ENCODE measurements around the gene DHFR. TPM values are rescaled to one million over a fixed set of nuclear protein-coding genes. Genes with fewer than 3 reads are reported as not detected.

The DHFR gene
- total and polyA plus RNA-seq, 8 donors = 0.88 to 5.8 (median 2.2) TPM

DNA sequence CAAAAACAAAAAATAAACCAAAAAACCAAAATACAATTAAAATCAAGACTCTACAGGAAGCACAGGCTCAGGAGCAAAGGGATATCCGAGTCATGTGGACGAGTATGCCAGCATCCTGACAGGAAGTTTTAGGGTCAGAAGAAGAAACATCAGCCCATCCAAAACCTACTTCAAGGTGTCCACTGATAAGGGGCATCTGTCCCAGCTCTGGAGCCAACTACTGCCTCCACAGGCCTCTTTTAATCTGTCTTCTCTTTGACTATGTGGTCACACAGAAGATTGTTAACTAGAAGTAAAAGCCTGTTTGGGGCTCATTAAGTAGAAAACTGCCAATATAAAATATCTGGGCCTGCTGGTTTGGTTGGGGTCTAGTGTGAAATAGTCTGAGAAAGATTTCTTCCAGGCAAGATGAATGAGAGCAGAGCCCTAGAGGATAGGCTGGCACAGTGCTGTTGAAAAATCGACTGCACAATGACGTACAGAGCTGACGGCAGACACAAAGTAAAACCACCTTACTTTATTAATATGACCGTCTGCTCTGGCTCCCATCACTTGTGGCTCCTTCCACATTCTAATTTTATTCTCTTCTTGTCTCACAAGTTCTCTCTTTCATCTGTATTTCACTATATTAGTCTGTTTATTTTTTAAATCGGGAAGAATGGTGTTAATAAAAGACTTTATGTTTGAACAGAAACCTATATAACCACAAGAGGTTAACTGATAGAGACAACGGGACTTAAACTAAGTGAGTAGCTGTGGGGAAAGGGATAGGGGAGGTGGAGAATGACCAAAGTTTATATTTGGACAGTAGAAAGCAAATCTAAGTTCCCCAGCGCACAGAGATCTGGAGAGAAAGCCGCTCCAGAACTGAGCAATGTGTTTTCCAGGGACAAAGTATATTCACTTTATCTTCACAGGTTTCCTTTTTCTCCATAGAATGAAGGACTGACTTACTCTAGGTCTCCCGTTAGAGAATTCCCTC lies 23.2 kb downstream of the DHFR start:
- no peak for DNase-seq
- WGBS, 2 donors = 88 to 90% methylated on average over 11 of the region's 11 CpGs
- H3K4me3 ChIP-seq = no peak overlapping the region
- TF ChIP-seq, protein P1, sequence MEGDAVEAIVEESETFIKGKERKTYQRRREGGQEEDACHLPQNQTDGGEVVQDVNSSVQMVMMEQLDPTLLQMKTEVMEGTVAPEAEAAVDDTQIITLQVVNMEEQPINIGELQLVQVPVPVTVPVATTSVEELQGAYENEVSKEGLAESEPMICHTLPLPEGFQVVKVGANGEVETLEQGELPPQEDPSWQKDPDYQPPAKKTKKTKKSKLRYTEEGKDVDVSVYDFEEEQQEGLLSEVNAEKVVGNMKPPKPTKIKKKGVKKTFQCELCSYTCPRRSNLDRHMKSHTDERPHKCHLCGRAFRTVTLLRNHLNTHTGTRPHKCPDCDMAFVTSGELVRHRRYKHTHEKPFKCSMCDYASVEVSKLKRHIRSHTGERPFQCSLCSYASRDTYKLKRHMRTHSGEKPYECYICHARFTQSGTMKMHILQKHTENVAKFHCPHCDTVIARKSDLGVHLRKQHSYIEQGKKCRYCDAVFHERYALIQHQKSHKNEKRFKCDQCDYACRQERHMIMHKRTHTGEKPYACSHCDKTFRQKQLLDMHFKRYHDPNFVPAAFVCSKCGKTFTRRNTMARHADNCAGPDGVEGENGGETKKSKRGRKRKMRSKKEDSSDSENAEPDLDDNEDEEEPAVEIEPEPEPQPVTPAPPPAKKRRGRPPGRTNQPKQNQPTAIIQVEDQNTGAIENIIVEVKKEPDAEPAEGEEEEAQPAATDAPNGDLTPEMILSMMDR (IDR thresholded peaks at IDR 0.05) = no peak
- H3K27ac ChIP-seq = no peak overlapping the region
- no peaks in the 10 kb centered on the region for H3K27me3 ChIP-seq
- H3K4me1 ChIP-seq = no peaks in the 10 kb centered on the region
- H3K36me3 ChIP-seq = no peaks in the 10 kb centered on the region
- no peaks in the 10 kb centered on the region for H3K9me3 ChIP-seq
- no peak for FAIRE-seq
- intact Hi-C loops (cut with DNase I) = no loop called here
- ATAC-seq = no peak

DNA sequence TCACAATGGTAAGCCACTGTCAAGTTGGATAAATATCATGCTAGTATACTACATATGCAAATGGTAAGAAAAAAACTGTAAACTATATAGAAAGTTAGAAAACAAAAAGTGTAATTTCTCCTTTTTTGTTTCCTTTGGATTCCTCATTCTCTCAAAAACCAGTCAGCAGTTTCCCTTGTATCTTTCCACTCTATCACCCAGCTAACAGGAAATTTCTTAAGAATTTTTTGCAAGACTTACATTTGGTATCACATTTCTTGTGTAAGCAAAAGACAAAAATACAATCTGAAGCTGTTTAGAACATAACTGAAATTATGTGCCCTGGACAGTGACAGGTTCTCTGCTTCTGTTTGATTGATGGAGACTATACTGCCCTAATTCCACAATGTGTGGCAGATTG lies 25.5 kb downstream of the DHFR start:
- H3K27ac ChIP-seq = no peak overlapping the region
- FAIRE-seq = no peak

DNA sequence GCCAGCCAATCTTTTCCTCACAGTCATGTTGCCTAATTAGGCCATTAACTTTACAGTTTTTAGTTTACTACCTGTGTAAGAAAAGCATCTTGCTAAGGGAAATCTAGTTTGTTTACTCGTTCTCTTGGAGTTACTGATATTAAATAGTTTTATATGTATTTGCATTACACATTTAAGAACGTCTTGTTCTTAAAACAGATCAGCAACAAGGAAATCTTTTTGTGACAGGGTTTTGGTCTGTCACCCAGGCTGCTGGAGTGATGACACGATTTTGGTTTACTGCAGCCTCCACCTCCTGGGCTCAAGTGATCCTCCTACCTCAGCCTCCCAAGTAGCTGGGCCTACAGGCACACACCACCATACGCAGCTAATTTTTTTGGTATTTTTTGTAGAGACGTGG lies 29.6 kb downstream of the DHFR start:
- Histone ChIP-seq H3K27me3 (no peaks in the 10 kb centered on the region), H3K4me3 (no peak overlapping the region), H3K9me3 (no peaks in the 10 kb centered on the region), H3K27ac (no peak overlapping the region), H3K36me3 (no peaks in the 10 kb centered on the region), H3K4me1 (peaks cover 0 to 5% (median 0%) of the 10 kb centered on the region in 3 donors)
- intact Hi-C loops (cut with DNase I) = no loop called here
- TF ChIP-seq, protein P1 (IDR thresholded peaks at IDR 0.05) = no peak
- DNase-seq = no peak
- FAIRE-seq = no peak
- 84 to 89% methylated on average over 5 of the region's 5 CpGs for WGBS, 2 donors
- no peak for ATAC-seq

More for the DNA sequence above, 25.5 kb downstream of the DHFR start:
- intact Hi-C loops (cut with DNase I) = no loop called here
- H3K4me3 ChIP-seq = no peak overlapping the region
- H3K36me3 ChIP-seq = no peaks in the 10 kb centered on the region
- TF ChIP-seq, protein P1 (IDR thresholded peaks at IDR 0.05) = no peak
- no peaks in the 10 kb centered on the region for H3K27me3 ChIP-seq
- H3K9me3 ChIP-seq = no peaks in the 10 kb centered on the region
- ATAC-seq (no peak), DNase-seq (no peak)
- H3K4me1 ChIP-seq = no peaks in the 10 kb centered on the region

DNA sequence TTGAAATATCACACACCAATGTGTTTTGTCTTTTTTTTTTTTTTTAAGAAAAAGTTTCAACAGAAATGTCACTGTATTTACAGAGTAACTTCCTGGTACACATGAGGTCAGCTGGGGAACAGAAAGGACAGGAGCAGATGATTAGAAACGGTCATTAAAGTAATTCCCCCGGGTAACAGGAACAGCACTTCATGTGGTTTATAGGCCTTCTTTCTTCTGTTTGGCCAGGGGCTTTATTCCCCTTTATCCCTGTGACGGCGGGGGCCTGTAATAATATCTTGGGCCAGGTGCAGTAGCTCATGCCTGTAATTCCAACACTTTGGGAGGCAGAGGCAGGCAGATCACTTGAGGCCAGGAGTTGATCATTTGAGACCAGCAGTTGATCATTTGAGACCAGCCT lies 30.8 kb downstream of the DHFR start:
- peak overlapping the region in 3 of 4 donors; percentile 2 to 66 (median 22) for H3K27ac ChIP-seq
- peak in 3 of 4 donors; percentile 67 to 85 (median 82) for ATAC-seq
- H3K27me3 ChIP-seq = no peaks in the 10 kb centered on the region
- H3K4me3 ChIP-seq = no peak overlapping the region
- no peaks in the 10 kb centered on the region for H3K36me3 ChIP-seq
- TF ChIP-seq, protein P1 (IDR thresholded peaks at IDR 0.05) = no peak
- no peak for DNase-seq
- 49% methylated on average over 4 of the region's 4 CpGs for WGBS, 2 donors
- intact Hi-C loops (cut with DNase I) = no loop called here
- no peaks in the 10 kb centered on the region for H3K9me3 ChIP-seq
- peaks cover 0 to 5% (median 0%) of the 10 kb centered on the region in 3 donors for H3K4me1 ChIP-seq
- no peak for FAIRE-seq

DNA sequence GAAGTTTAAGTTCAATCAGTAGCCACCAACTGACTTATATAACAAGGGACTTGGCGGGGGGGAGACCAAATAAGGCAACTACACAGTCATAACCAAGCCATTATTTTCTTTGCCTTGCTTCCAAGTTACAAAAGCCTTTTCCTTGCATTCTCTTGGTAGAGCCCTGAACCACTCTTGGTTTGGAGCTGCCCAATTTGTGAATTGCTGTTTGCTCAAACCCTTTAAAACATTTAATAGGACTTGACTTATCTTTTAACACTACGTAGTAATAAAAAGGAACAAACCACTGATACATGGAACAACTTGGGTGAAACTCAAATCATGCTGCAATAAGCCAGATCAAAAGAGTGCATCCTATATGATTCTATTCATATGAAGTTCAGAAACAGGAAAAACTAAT lies 32.0 kb downstream of the DHFR start:
- H3K4me1 ChIP-seq = peaks cover 0 to 5% (median 0%) of the 10 kb centered on the region in 3 donors
- TF ChIP-seq, protein P1 (IDR thresholded peaks at IDR 0.05) = no peak
- no peaks in the 10 kb centered on the region for H3K36me3 ChIP-seq
- no peak for ATAC-seq
- DNase-seq = no peak
- H3K27ac ChIP-seq = no peak overlapping the region
- 95 to 97% methylated on average over 2 of the region's 2 CpGs for WGBS, 2 donors
- H3K4me3 ChIP-seq = no peak overlapping the region
- intact Hi-C loops (cut with DNase I) = no loop called here
- no peaks in the 10 kb centered on the region for H3K27me3 ChIP-seq
- no peaks in the 10 kb centered on the region for H3K9me3 ChIP-seq
- no peak for FAIRE-seq

Data from pancreas (tissue), 10 donors.